Thyroid gland (tissue), 4 donors: ENCODE measurements around the gene TET3.

ENCODE experiments used
- CTCF ChIP-seq, 6 experiments: fragments of 200-600 bp in 3 of 6; fragments of 450-650 bp in 3 of 6; sonication (generic) in 3 of 6; IDR thresholded peaks; one replicate each; pipeline ENCODE4 v1.5.1; 2016 to 2019; ENCODE audit warnings: antibody characterized with exemption in 6 of 6, mild to moderate bottlenecking in 2 of 6, inconsistent platforms in 1 of 6, moderate library complexity in 1 of 6
- POLR2A ChIP-seq, 2 donors: fragments of 450-650 bp; IDR thresholded peaks; one replicate each; pipeline ENCODE4 v1.6.1; 2017; ENCODE audit warnings: antibody characterized with exemption in 2 of 2, mild to moderate bottlenecking in 2 of 2, moderate library complexity in 1 of 2

DNA sequence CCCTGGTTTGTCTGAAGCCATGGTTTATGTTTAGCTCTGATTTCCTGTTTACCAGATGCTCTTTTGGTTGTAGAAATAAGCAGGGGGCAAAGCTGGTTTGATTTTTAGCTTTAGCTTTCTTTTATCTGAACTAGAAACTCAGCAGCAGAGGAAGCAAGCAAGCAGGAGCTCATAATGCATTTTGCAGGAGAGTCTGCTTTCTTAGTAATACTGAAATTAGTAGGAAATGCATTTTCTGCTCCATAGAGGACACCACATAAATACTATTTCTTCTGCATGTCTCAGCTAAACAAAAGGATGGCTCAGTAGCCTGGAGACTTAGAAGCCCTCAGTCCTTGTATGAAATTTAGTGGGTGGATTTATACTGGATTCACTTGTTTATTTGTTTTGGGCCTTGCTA, 34.9 kb upstream of the TET3 start:
- TF ChIP-seq CTCF (IDR thresholded peaks at IDR 0.05) (no peak), POLR2A (IDR thresholded peaks at IDR 0.05) (no peak)
